Breast epithelium (tissue), 4 donors: ENCODE results near the gene DTYMK. TPM values are rescaled to one million over a fixed set of nuclear protein-coding genes. Genes with fewer than 3 reads are reported as not detected.

Source experiments
- DNase-seq, 2 donors: peaks; one replicate each; pipeline ENCODE4 v3.0.0-alpha.2; 2019; ENCODE audit warnings: low spot score in 2 of 2
- H3K27ac ChIP-seq, 2 donors: fragments of 200-600 bp; sonication (generic) in 1 of 2; one replicate each; pipeline ENCODE4 v1.5.1; 2016 to 2019; ENCODE audit warnings: mild to moderate bottlenecking in 1 of 2
- H3K27me3 ChIP-seq, 2 donors: fragments of 200-600 bp; sonication (generic) in 1 of 2; one replicate each; pipeline versions ENCODE4 v1.5.1 to v1.6.0; 2017 to 2019; ENCODE audit warnings: control low read depth in 1 of 2, mild to moderate bottlenecking in 1 of 2
- H3K36me3 ChIP-seq: fragments of 200-600 bp; one replicate; pipeline ENCODE4 v1.5.1; 2019
- H3K4me1 ChIP-seq, 2 donors: fragments of 200-600 bp; sonication (generic); one replicate each; pipeline ENCODE4 v1.5.1; 2016 to 2019; ENCODE audit warnings: control low read depth in 1 of 2
- H3K4me3 ChIP-seq, 3 donors: fragments of 200-600 bp; sonication (generic); 1 replicate in 2 of 3; 2 replicates in 1 of 3; pipeline ENCODE4 v1.5.1; 2016 to 2019; ENCODE audit warnings: mild to moderate bottlenecking in 3 of 3, moderate library complexity in 2 of 3
- H3K9me3 ChIP-seq, 2 donors: fragments of 200-600 bp; sonication (generic) in 1 of 2; one replicate each; pipeline ENCODE4 v1.5.1; 2016 to 2019; ENCODE audit warnings: control low read depth in 1 of 2
- CTCF ChIP-seq, 3 donors: fragments of 450-650 bp; IDR thresholded peaks; one replicate each; pipeline ENCODE4 v1.5.1; 2016 to 2017; ENCODE audit warnings: antibody characterized with exemption in 3 of 3, mild to moderate bottlenecking in 3 of 3, moderate library complexity in 3 of 3
- POLR2A ChIP-seq: fragments of 450-650 bp; IDR thresholded peaks from one replicate; pipeline ENCODE4 v1.6.1; 2016; ENCODE audit warnings: antibody characterized with exemption, mild to moderate bottlenecking, moderate library complexity
- POLR2AphosphoS5 ChIP-seq, 3 donors: sonication (generic); formaldehyde crosslinking; IDR thresholded peaks; one replicate each; pipeline ENCODE4 v1.6.1; 2017; ENCODE audit warnings: antibody characterized with exemption in 3 of 3
- intact Hi-C: fragments of 100-400 bp; cut with DNase I; formaldehyde crosslinking; loops from one replicate; pipeline ENCODE4 v1.15.1; 2023; ENCODE audit warnings: low total_unique reads
- total RNA-seq, 3 donors: library from RNA; depleted of rRNA; stranded (reverse); fragments of >200 nt; gene quantifications; one replicate each; pipeline ENCODE4 v1.1.0, GENCODE V29; 2016

DTYMK gene
- total RNA-seq, 3 donors from 2014 or later = 16.8 to 23.2 (median 19.7) TPM

- DNase-seq = no peak
- intact Hi-C loops = no loop called here
- Histone ChIP-seq H3K27me3 (no peaks in the 10 kb centered on the region), H3K9me3 (peaks cover 0 to 8% of the 10 kb centered on the region in 2 donors), H3K27ac (no peak overlapping the region), H3K36me3 (peaks cover 11% of the 10 kb centered on the region), H3K4me3 (no peak overlapping the region), H3K4me1 (no peaks in the 10 kb centered on the region)
- TF ChIP-seq POLR2A (no peak), POLR2AphosphoS5 (IDR thresholded peaks at IDR 0.05) (no peak), CTCF (IDR thresholded peaks at IDR 0.05) (no peak)
Measured at GRCh38 chr2:241721852-241722251, 35.2 kb upstream of the DTYMK start.

- no peak overlapping the region for H3K4me3 ChIP-seq
- peaks cover 11% of the 10 kb centered on the region for H3K36me3 ChIP-seq
- H3K9me3 ChIP-seq = peaks cover 0 to 8% of the 10 kb centered on the region in 2 donors
- no peaks in the 10 kb centered on the region for H3K27me3 ChIP-seq
- no peak overlapping the region for H3K27ac ChIP-seq
- no peak for TF ChIP-seq POLR2AphosphoS5 (IDR thresholded peaks at IDR 0.05)
- no peak for TF ChIP-seq CTCF (IDR thresholded peaks at IDR 0.05)
- no peak for TF ChIP-seq POLR2A
- DNase-seq = no peak
- intact Hi-C loops = no loop called here
- H3K4me1 ChIP-seq = no peaks in the 10 kb centered on the region
Measured at GRCh38 chr2:241720560-241720959, 33.9 kb upstream of the DTYMK start.

- Histone ChIP-seq H3K4me3 (no peak overlapping the region), H3K27ac (no peak overlapping the region), H3K36me3 (peaks cover 11% of the 10 kb centered on the region), H3K27me3 (no peaks in the 10 kb centered on the region), H3K4me1 (no peaks in the 10 kb centered on the region), H3K9me3 (peaks cover 0 to 8% of the 10 kb centered on the region in 2 donors)
- no peak for DNase-seq
- intact Hi-C loops = no loop called here
- no peak for TF ChIP-seq POLR2A
- no peak for TF ChIP-seq POLR2AphosphoS5 (IDR thresholded peaks at IDR 0.05)
- TF ChIP-seq CTCF (IDR thresholded peaks at IDR 0.05) = no peak
Measured at GRCh38 chr2:241720099-241720498, 33.5 kb upstream of the DTYMK start.

GRCh38 chr2:241719093-241719492 is 32.5 kb upstream of the DTYMK start:
- TF ChIP-seq POLR2AphosphoS5 (IDR thresholded peaks at IDR 0.05) (no peak), POLR2A (no peak), CTCF (IDR thresholded peaks at IDR 0.05) (no peak)
- Histone ChIP-seq H3K4me3 (no peak overlapping the region), H3K4me1 (no peaks in the 10 kb centered on the region), H3K9me3 (peaks cover 0 to 8% of the 10 kb centered on the region in 2 donors), H3K27ac (no peak overlapping the region), H3K27me3 (no peaks in the 10 kb centered on the region), H3K36me3 (peaks cover 13% of the 10 kb centered on the region)
- DNase-seq = no peak
- intact Hi-C loops = no loop called here

GRCh38 chr2:241708879-241709278 is 22.3 kb upstream of the DTYMK start:
- Histone ChIP-seq H3K4me1 (no peaks in the 10 kb centered on the region), H3K4me3 (no peak overlapping the region), H3K36me3 (peaks cover under 1% of the 10 kb centered on the region), H3K9me3 (no peaks in the 10 kb centered on the region), H3K27me3 (no peaks in the 10 kb centered on the region), H3K27ac (no peak overlapping the region)
- intact Hi-C loops = no loop called here
- DNase-seq = no peak
- TF ChIP-seq POLR2AphosphoS5 (IDR thresholded peaks at IDR 0.05) (no peak), POLR2A (no peak), CTCF (IDR thresholded peaks at IDR 0.05) (no peak)
